ENCODE data around the gene HSD17B12.

DNA sequence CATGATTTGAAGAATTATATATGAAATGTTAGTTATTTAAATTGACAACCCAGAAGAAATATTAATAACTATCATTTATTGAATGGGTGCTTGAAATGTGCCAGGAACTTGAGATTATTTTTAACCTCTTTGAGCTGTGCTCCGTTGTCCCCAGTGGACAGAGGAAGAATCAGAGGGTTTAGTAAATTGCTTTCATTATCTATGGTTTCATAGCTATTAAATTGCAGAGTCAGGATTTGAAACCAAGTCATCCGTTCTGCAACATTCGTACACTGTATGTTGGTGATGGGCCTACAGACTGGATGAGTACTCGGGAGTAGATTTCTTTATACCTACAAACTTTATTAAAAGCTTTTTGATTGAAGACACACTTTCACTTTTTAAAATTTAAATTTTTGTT is 4.9 kb downstream of the HSD17B12 start:
- TF ChIP-seq, protein P1, sequence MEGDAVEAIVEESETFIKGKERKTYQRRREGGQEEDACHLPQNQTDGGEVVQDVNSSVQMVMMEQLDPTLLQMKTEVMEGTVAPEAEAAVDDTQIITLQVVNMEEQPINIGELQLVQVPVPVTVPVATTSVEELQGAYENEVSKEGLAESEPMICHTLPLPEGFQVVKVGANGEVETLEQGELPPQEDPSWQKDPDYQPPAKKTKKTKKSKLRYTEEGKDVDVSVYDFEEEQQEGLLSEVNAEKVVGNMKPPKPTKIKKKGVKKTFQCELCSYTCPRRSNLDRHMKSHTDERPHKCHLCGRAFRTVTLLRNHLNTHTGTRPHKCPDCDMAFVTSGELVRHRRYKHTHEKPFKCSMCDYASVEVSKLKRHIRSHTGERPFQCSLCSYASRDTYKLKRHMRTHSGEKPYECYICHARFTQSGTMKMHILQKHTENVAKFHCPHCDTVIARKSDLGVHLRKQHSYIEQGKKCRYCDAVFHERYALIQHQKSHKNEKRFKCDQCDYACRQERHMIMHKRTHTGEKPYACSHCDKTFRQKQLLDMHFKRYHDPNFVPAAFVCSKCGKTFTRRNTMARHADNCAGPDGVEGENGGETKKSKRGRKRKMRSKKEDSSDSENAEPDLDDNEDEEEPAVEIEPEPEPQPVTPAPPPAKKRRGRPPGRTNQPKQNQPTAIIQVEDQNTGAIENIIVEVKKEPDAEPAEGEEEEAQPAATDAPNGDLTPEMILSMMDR (IDR thresholded peaks at IDR 0.05; ENCODE audit: extremely low read depth in 1 of 2, insufficient read depth in 1 of 2, low read depth in 1 of 2, low read length in 2 of 2) = no peak
- no peak for TF ChIP-seq EZH2 (IDR thresholded peaks at IDR 0.05; ENCODE audit: borderline replicate concordance, low read depth, low read length, severe bottlenecking)
- no peak for TF ChIP-seq POLR2AphosphoS5 (IDR thresholded peaks at IDR 0.05; ENCODE audit: insufficient read depth, low read depth, low read length)
- TF ChIP-seq POLR2A (IDR thresholded peaks at IDR 0.05; ENCODE audit: low read depth, low read length) = no peak

All from endothelial cell of umbilical vein (primary cell).